ENCODE measurements around the gene LYPLA2. TPM values are rescaled to one million over a fixed set of nuclear protein-coding genes. Genes with fewer than 3 reads are reported as not detected.
"Not testable (repeated sequence)": the region's sequence is repeated elsewhere in the genome, so short reads cannot be mapped to it uniquely, and the experiment has no call there.

Gene LYPLA2
- total RNA-seq, 4 donors from 2014 or later = 23.6 to 36.3 (median 31.6) TPM

DNA sequence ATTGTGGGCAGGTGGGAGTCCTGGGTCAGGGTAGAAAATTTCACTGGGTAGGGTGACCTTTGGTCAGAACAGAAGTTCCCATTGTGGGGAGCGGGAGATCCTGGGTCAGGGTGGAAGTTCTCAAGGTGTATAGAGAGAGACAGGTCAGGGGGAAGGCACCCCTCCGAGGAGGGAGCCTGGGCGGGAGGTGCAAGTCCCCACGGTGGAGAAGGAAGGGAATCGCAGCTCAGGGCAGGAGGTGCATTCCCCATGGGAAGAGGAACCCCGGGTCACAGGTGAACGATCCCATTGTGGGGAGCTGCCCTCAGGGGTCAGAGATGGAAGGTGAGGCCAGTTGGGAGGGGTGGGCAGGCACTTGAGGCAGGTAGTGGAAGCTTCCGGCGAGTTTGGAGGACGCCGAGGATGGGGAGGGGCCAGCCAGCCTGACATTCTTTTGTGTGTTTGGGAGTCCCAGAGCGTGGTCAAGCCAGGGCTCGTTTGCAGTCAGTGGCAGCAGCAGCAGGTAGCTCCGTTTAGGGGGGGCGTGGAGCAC, 637 bp downstream of the LYPLA2 start:
- Histone ChIP-seq H3K27ac (peak overlapping the region; percentile 24 to 91 (median 82)), H3K4me1 (peaks cover 0 to 45% (median 19%) of the 10 kb centered on the region in 4 donors), H3K9me3 (no peaks in the 10 kb centered on the region), H3K4me3 (peak overlapping the region; percentile 50 to 92 (median 78)), H3K27me3 (no peaks in the 10 kb centered on the region), H3K36me3 (peaks cover 0 to 65% (median 8%) of the 10 kb centered on the region in 3 donors)
- WGBS, 2 donors = 1% methylated on average over 15 of the region's 15 CpGs
- TF ChIP-seq CTCF (IDR thresholded peaks at IDR 0.05) (no peak), POLR2A (IDR thresholded peaks at IDR 0.05) (no peak), EP300 (IDR thresholded peaks at IDR 0.05) (no peak)
- no peak for DNase-seq (ENCODE audit: low spot score in 2 of 2)

- Histone ChIP-seq H3K36me3 (peaks cover 0 to 65% (median 8%) of the 10 kb centered on the region in 3 donors), H3K4me1 (peaks cover 0 to 45% (median 19%) of the 10 kb centered on the region in 4 donors), H3K27ac (peak overlapping the region in 2 of 4 donors; percentile 85 to 91), H3K4me3 (peak overlapping the region in 3 of 4 donors; percentile 50 to 91 (median 65)), H3K9me3 (no peaks in the 10 kb centered on the region), H3K27me3 (no peaks in the 10 kb centered on the region)
- no peak for DNase-seq (ENCODE audit: low spot score in 2 of 2)
- TF ChIP-seq CTCF (IDR thresholded peaks at IDR 0.05) (no peak), EP300 (IDR thresholded peaks at IDR 0.05) (no peak), POLR2A (IDR thresholded peaks at IDR 0.05) (no peak)
- 39 to 56% methylated on average over 6 to 19 of the region's 19 CpGs for WGBS, 2 donors
These were observed 1.4 kb downstream of the LYPLA2 start for GRCh38 chr1:23792151-23792945.

DNA sequence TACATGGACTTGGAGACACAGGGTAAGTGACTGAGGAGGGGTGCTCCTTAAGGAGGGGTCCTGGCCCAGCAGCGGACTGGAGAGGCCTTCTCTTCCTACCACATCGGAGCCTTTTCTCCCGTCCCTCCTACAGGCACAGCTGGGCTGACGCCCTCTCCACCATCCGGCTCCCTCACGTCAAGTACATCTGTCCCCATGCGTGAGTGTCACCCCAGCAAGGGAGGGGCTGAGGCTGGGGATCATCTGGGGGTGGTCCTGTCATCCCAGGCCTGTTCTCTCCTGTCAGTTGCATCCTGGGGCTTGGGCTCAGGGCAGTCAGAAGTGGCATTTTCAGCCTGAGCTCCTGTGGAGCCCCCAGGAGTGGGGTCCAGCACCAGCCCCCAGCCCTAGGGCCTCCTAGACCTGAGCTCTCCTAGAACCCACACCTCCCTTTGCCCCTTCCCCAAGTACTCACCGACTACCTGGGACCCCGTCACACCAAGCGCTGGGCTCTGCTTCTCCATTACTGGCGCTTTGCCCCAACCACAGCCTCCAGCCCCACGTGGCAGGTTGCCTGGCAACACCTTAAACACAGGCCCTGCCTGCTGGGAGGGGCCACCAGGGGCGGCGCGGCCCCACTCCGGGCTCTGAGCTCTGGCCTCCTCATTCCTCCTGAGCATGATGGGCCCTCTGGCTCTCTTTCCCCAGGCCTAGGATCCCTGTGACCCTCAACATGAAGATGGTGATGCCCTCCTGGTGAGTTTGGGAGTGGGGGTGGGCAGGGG, 2.3 kb downstream of the LYPLA2 start:
- no peak for DNase-seq (ENCODE audit: low spot score in 2 of 2)
- Histone ChIP-seq H3K4me3 (no peak overlapping the region), H3K9me3 (no peaks in the 10 kb centered on the region), H3K27me3 (no peaks in the 10 kb centered on the region), H3K36me3 (peaks cover 0 to 65% (median 8%) of the 10 kb centered on the region in 3 donors), H3K27ac (peak overlapping the region in 2 of 4 donors; percentile 34 to 91), H3K4me1 (peaks cover 0 to 45% (median 19%) of the 10 kb centered on the region in 4 donors)
- TF ChIP-seq POLR2A (IDR thresholded peaks at IDR 0.05) = no peak
- no peak for TF ChIP-seq CTCF (IDR thresholded peaks at IDR 0.05)
- no peak for TF ChIP-seq EP300 (IDR thresholded peaks at IDR 0.05)
- WGBS, 2 donors = 68 to 73% methylated on average over 15 of the region's 16 CpGs

GRCh38 chr1:23793861-23794731, 3.2 kb downstream of the LYPLA2 start:
- no peak overlapping the region for H3K4me3 ChIP-seq
- H3K4me1 ChIP-seq = peaks cover 0 to 50% (median 19%) of the 10 kb centered on the region in 4 donors
- TF ChIP-seq POLR2A (IDR thresholded peaks at IDR 0.05) (no peak), EP300 (IDR thresholded peaks at IDR 0.05) (no peak), CTCF (IDR thresholded peaks at IDR 0.05) (no peak)
- DNase-seq (ENCODE audit: low spot score in 2 of 2) = no peak
- peak overlapping the region in 2 of 4 donors; percentile 34 to 91 for H3K27ac ChIP-seq
- no peaks in the 10 kb centered on the region for H3K27me3 ChIP-seq
- H3K9me3 ChIP-seq = no peaks in the 10 kb centered on the region
- peaks cover 0 to 61% (median 8%) of the 10 kb centered on the region in 3 donors for H3K36me3 ChIP-seq
- WGBS, 2 donors = 66 to 68% methylated on average over 12 to 18 of the region's 21 CpGs

DNA sequence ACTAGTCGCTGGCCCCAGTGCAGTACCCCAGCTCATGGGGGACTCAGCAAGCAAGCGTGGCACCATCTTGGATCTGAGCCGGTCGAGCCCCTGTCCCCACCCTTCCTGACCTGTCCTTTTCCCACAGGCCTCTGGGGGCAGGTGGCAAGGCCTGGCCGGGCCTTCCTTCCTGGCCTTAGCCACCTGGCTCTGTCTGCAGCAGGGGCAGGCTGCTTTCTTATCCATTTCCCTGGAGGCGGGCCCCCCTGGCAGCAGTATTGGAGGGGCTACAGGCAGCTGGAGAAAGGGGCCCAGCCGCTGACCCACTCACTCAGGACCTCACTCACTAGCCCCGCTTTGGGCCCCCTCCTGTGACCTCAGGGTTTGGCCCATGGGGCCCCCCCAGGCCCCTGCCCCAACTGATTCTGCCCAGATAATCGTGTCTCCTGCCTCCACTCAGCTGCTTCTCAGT, 3.8 kb downstream of the LYPLA2 start:
- not testable (repeated sequence) for DNase-seq (ENCODE audit: low spot score in 2 of 2); H3K9me3 ChIP-seq; H3K27ac ChIP-seq; H3K27me3 ChIP-seq; H3K4me3 ChIP-seq
- 53 to 80% methylated on average over 6 to 9 of the region's 9 CpGs for WGBS, 2 donors
- Histone ChIP-seq H3K4me1 (peaks cover 0 to 57% (median 25%) of the 10 kb centered on the region in 4 donors), H3K36me3 (peaks cover 0 to 57% (median 8%) of the 10 kb centered on the region in 3 donors)

Data from tibial nerve (tissue), 4 donors.